Stimulated activated CD8-positive, alpha-beta memory T cell treated with anti-CD3 and anti-CD28 coated beads, Interleukin-4, amount 100 ng/mL, for 1 hour (primary cell): Measurements from ENCODE around the gene MAP3K21.

Experiments
- DNase-seq, 2 donors: peaks; one replicate each; pipeline ENCODE4 v3.0.0-alpha.2; 2020; ENCODE audit warnings: low read depth in 2 of 2, low spot score in 1 of 2

The MAP3K21 gene

DNA sequence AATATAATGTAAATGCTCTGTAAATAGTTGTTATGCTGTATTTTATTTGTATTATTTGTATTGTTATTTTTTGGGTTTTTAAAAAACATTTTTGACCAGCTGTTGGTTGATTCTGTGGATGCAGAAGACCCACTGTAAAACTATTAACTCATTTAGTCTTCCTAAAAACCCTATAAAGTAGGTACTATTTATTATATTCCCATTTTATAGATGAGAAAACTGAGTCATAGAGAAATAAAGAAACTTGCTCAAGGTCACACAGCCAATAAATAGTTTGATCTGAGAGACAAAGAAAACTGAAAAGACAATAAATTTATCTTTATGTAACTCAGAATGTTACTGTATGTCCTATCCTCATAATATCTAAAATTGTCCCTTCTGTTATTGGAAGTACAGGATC, 1.2 kb upstream of the MAP3K21 start:
- DNase-seq, result no peak

DNA sequence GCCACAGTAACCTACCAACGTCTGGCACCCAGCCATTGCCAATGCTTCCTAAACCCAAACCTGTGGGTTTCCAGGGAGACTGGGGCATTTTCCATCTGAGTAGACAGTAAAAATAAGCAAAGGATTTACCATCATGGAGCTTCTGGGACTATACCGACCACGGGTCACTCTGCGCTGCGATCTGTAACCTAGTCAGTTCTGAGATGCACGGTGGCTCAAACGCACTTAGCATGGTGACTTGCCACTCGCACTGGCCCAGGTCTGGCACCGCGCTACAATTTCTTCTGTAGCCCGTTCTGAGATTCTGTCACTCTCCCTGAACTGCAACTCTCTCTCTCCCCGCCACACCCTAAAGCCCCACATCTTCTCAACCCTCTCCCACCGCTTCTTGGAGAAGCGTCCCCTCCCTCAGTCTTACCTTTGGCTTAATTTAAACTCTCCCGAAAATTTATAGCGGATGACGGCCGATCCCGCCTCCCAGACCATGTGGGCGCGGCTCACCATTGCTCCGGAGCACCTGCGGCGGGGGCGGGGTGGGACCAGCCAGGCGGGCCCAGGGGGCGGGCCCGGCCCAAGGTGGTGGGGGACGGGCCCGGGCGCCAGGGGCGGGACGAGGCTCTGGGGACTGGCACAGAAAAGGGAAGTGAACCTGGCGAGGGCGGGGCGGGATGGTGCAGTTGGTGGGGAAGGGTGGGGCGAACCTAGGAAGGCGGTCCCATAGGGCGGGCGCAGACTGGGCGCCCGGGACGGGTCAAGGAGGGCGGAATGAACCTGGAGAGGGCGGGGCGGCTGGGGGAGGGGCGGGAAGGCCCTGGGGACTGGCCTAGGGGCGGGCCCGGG, 493 bp upstream of the MAP3K21 start:
- DNase-seq, result peak; percentile 71 to 75

GRCh38 chr1:233328142-233328921, 808 bp downstream of the MAP3K21 start:
- no peak for DNase-seq

GRCh38 chr1:233331676-233332519, 4.4 kb downstream of the MAP3K21 start:
- no peak for DNase-seq

DNA sequence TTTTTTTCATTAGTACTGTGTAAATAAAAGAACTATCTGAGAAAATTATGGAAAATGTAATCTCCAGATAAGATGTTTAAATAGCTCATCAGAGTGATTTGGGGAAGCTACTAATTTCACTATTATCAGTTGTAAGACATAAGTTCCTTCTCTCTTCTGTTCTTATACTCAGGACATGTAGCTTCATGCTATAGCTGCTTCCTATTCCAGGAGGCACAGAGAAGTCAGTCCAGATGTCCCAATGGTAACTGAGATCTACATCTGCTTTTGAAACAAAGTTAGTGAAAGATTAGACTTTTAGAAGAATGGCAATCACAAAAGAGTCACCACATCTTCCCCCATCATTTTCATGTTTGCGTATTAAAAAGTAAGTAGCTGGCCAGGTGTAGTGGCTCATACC, 5.6 kb downstream of the MAP3K21 start:
- DNase-seq, result no peak

- DNase-seq, result no peak
These were observed 6.6 kb downstream of the MAP3K21 start for GRCh38 chr1:233334092-233334491.

GRCh38 chr1:233336554-233337456, 9.3 kb downstream of the MAP3K21 start:
- no peak for DNase-seq

DNA sequence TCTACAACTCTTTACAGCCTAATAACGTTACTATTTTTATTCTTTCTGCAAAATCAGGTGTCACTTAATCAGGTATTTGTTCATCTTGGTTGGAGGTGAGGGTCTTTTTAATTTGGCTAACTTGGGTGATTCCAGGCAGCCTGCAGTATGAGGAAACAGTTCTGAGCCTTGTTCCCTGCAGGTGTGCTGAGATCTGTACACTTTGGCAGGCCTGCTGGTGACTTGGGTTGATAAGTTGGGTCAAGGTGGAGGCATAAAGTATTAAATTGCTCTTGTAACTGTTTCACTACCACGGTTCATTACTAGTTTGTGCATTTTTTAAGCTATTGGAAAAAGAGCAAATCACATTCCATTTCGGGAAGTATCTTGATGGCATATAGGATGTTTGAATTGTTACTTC, 10.0 kb downstream of the MAP3K21 start:
- no peak for DNase-seq

GRCh38 chr1:233338102-233338501, 10.6 kb downstream of the MAP3K21 start:
- no peak for DNase-seq

DNA sequence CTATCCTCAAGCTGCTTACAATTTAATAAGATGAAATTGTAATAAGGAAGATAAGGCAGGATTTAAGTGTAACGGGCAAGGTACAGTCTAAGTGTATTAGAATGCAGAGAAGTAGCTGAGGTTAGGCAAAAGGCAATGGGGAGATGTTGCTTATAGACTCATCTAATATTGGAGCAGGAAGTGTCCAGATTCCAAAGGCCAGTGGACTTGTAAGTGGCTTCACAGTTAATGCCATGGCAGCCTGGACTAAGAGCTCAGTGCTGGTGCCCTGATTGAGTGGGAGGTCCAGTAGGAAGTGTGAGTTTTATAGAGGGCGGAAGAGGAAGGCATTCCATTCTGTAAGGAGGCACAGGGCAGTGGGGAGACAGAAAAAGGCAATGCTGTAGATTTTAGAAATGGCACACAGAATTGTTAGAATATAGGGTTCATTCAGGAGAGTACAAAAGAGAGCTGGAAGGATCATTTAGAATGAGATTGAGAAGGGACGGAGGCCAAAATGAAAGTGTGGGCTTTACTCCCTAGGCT, 12.6 kb downstream of the MAP3K21 start:
- DNase-seq, result no peak

GRCh38 chr1:233340966-233341516, 13.5 kb downstream of the MAP3K21 start:
- DNase-seq, result no peak

- no peak for DNase-seq
These were observed 14.6 kb downstream of the MAP3K21 start for GRCh38 chr1:233342086-233342485.

DNA sequence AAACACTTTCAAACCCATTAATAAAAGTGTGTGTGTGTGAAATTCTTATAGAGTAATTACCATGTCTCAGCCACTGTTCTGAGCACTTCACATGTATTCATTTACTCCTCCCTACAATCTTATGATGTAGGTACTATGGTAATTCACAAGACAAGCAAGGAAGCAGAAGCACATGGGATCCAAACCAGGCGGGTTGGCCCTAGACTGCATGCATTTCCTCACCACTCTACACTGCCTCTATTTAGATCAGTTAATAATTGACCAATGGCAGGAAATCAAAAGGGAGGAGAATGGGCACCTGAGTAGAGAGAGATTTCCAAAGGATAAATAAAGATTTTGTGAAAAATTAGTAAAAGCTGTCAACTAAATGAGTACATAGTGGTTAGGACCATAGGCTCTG, 15.7 kb downstream of the MAP3K21 start:
- no peak for DNase-seq

DNA sequence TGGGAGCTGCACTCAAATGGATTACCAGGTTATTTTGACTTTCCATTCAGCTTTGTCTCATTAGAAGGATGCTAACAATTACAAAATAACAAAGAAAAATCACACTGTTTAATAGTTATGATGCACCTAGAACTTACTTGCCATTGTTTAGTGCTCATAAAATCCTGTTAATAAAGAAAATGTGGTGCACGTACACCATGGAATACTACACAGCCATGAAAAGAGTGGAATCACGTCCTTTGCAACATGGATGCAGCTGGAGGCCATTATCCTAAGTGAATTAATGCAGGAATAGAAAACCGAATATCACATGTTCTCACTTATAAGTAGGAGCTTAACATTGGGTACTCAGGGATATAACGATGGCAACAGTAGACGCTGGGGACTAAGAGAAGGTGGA, 19.8 kb downstream of the MAP3K21 start:
- DNase-seq, result no peak

DNA sequence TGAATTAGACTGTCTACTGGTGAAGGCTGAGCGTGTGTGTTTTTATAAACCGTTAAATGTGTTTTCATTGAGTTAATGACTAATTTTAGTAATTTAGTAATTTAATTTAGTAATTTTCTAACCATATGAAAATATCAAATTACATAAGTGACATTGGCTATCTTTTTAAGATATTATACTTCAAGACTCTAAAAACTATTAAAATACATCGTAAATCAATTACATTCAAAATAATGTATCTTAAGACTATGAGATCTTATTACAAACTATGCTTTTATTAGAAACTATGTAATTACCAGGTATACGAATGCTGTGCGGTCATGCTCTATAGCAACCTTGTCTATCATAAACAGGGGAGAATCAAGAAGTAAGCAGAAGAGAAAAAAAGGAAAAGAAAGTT, 21.6 kb downstream of the MAP3K21 start:
- DNase-seq, result no peak

DNA sequence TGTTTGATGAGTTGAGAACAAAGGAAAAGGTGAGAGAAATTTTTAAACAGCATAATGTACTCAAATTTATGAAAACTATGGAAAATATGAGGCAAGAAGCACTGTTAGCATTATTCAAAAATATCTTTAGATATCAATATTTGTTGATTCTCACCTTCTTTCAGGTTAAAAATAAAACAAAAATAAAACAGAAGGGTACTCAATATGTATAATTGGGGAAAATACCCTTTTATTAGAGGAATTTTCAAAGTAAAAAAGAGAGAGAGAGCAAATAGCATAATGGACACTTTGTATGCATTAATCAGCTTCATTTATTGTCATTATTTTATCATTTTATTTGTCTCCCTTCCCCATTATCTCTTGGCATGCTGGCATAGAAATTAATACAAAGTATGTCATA, 27.5 kb downstream of the MAP3K21 start:
- DNase-seq, result no peak

DNA sequence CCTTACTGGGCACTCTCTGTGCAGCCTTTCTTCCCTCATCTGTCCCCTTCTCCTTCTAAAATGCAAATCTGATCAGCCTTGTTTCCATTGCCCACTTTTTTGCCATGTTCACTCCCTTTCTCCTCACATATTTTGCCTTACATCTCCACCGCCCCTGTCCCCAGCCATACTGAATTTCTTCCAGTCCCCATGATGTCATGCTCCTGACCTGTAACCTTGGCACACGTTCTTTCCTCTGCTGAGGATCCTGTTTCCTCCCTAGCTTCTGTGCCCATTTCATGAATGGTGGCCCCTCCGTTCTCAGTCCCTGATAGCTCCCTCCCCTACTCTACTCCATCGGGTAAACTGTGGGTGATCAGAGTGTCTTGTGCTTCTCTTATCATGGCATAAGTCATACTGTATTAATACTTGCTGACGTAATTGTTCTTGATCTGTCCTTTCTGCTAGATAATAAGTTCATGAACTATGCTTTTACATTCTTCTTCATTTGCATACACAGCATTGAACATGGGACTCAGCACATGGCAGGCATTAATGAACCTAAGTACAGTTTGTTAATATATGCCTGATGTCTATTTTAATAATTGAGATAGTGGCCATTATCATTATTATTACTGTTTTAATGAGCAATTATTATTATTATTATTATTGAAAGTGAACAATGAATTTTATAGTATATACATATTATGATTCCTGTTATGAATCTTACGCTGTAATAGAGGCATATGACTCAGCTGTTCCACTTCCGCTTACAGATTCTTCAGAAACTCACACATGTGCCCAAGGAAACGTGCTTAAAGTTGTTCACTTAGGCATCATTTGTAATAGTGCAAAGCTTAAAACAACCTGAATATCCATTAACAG, 28.5 kb downstream of the MAP3K21 start:
- DNase-seq, result no peak

- DNase-seq, result no peak
These were observed 29.1 kb downstream of the MAP3K21 start for GRCh38 chr1:233356705-233356987.
